ENCODE results near the gene GMIP.

DNA sequence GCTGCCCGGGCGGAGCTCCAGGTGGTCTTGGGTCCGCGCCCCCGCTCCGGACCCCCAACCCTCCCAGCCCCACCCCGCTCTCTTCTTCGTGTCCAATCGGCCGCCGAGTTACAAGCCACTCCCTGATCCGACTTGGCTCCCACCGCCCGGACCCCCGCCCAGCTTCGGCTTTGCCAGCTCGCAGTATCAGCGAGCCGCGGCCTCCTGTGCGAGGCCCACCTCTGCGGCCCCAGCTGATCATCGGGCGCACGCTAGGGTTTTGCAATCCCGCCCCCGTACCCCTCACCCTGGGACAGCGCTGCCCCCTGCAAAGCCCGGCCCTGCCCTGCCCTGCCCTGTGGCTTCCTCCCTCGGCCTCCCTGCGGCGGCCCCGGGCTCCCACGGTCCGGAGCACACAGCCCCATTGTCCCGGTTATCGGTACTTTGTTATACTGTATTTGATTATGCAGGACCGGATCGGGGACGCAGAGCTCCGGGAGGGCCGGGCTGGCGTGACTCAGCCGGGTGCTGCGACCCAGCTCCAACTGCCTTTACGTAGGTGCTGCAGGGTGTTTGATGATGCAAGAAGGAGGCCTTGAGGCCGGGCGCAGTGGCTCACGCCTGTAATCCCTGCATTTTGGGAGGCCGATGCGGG is 14.8 kb downstream of the GMIP start:
- TF ChIP-seq, protein P1, sequence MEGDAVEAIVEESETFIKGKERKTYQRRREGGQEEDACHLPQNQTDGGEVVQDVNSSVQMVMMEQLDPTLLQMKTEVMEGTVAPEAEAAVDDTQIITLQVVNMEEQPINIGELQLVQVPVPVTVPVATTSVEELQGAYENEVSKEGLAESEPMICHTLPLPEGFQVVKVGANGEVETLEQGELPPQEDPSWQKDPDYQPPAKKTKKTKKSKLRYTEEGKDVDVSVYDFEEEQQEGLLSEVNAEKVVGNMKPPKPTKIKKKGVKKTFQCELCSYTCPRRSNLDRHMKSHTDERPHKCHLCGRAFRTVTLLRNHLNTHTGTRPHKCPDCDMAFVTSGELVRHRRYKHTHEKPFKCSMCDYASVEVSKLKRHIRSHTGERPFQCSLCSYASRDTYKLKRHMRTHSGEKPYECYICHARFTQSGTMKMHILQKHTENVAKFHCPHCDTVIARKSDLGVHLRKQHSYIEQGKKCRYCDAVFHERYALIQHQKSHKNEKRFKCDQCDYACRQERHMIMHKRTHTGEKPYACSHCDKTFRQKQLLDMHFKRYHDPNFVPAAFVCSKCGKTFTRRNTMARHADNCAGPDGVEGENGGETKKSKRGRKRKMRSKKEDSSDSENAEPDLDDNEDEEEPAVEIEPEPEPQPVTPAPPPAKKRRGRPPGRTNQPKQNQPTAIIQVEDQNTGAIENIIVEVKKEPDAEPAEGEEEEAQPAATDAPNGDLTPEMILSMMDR (IDR thresholded peaks at IDR 0.05), result no peak
- no peak for TF ChIP-seq EP300 (IDR thresholded peaks at IDR 0.05)
